ENCODE data around the gene OBSL1.

OBSL1 gene

GRCh38 chr2:219560037-219560892 lies 11.1 kb downstream of the OBSL1 start:
- peak; percentile 52 for DNase-seq (ENCODE audit: extremely low spot score)
- TF ChIP-seq BHLHE40 (IDR thresholded peaks at IDR 0.05; ENCODE audit: borderline replicate concordance), result no peak
- POLR2A ChIA-PET, result interaction anchor here (0.8 to 1.4 kb wide), 5 partner anchors 8 to 37 kb away, joined by 3 to 10 read pairs (median 3); partner anchors contain the start of genes INHA, OBSL1 and STK11IP
- CTCF ChIA-PET, result interaction anchor here (0.7 to 3.2 kb wide), 15 partner anchors 8 to 115 kb away, joined by 3 to 23 read pairs (median 4); partner anchors contain the start of genes OBSL1 and STK11IP

- POLR2A ChIA-PET, result interaction anchor here (1.0 to 1.4 kb wide), 3 partner anchors 12 to 37 kb away, joined by 3 to 10 read pairs (median 3); partner anchors contain the start of genes INHA and OBSL1
- DNase-seq (ENCODE audit: extremely low spot score), result no peak
- no peak for TF ChIP-seq HDGF (IDR thresholded peaks at IDR 0.05; ENCODE audit: borderline replicate concordance)
- TF ChIP-seq FOXM1 (IDR thresholded peaks at IDR 0.05; ENCODE audit: borderline replicate concordance), result no peak
- no peak for TF ChIP-seq NFRKB (IDR thresholded peaks at IDR 0.05)
- no peak for TF ChIP-seq BHLHE40 (IDR thresholded peaks at IDR 0.05; ENCODE audit: borderline replicate concordance)
- TF ChIP-seq CTBP1 (IDR thresholded peaks at IDR 0.05; ENCODE audit: borderline replicate concordance), result no peak
- CTCF ChIA-PET, result interaction anchor here (0.9 to 3.2 kb wide), 11 partner anchors 10 to 116 kb away, joined by 3 to 23 read pairs (median 4); partner anchors contain the start of genes OBSL1 and STK11IP
These were observed 12.0 kb downstream of the OBSL1 start for GRCh38 chr2:219559156-219559915.

- ChIA-PET POLR2A (no interaction called here), CTCF (no interaction called here)
- no peak for TF ChIP-seq L3MBTL2 (conservative IDR thresholded peaks at IDR 0.05)
- no peak for TF ChIP-seq LEF1 (IDR thresholded peaks at IDR 0.05; ENCODE audit: borderline replicate concordance)
- DNase-seq (ENCODE audit: extremely low spot score), result no peak
These were observed 13.3 kb downstream of the OBSL1 start for GRCh38 chr2:219557791-219558785.

GRCh38 chr2:219557320-219557719 lies 14.0 kb downstream of the OBSL1 start:
- TF ChIP-seq PKNOX1 (IDR thresholded peaks at IDR 0.05) (no peak), LEF1 (IDR thresholded peaks at IDR 0.05; ENCODE audit: borderline replicate concordance) (no peak)
- CTCF ChIA-PET, result no interaction called here
- no peak for DNase-seq (ENCODE audit: extremely low spot score)
- POLR2A ChIA-PET, result no interaction called here

GRCh38 chr2:219556413-219556812 lies 14.9 kb downstream of the OBSL1 start:
- TF ChIP-seq ZNF384 (IDR thresholded peaks at IDR 0.05) (no peak), FOXA1 (IDR thresholded peaks at IDR 0.05) (no peak), ELF4 (IDR thresholded peaks at IDR 0.05) (no peak), ARNT (IDR thresholded peaks at IDR 0.05) (no peak), TARDBP (IDR thresholded peaks at IDR 0.05) (no peak), PKNOX1 (IDR thresholded peaks at IDR 0.05) (no peak), SUZ12 (IDR thresholded peaks at IDR 0.05) (no peak), SP1 (IDR thresholded peaks at IDR 0.05) (no peak), BHLHE40 (IDR thresholded peaks at IDR 0.05; ENCODE audit: borderline replicate concordance) (no peak), HDGF (IDR thresholded peaks at IDR 0.05; ENCODE audit: borderline replicate concordance) (no peak), CTBP1 (IDR thresholded peaks at IDR 0.05; ENCODE audit: borderline replicate concordance) (no peak), FOXM1 (IDR thresholded peaks at IDR 0.05; ENCODE audit: borderline replicate concordance) (no peak)
- CTCF ChIA-PET, result no interaction called here
- POLR2A ChIA-PET, result interaction anchor here (0.6 kb wide), 1 partner anchor 12 kb away, joined by 3 read pairs; no protein-coding TSS in a partner anchor
- no peak for DNase-seq (ENCODE audit: extremely low spot score)

GRCh38 chr2:219555956-219556355 lies 15.4 kb downstream of the OBSL1 start:
- DNase-seq (ENCODE audit: extremely low spot score), result no peak
- ChIA-PET POLR2A (interaction anchor here (0.6 kb wide), 1 partner anchor 11 kb away, joined by 3 read pairs; no protein-coding TSS in a partner anchor), CTCF (no interaction called here)
- TF ChIP-seq SUZ12 (IDR thresholded peaks at IDR 0.05), result no peak
- TF ChIP-seq TARDBP (IDR thresholded peaks at IDR 0.05), result no peak
- TF ChIP-seq LEF1 (IDR thresholded peaks at IDR 0.05; ENCODE audit: borderline replicate concordance), result no peak
- no peak for TF ChIP-seq FOXM1 (IDR thresholded peaks at IDR 0.05; ENCODE audit: borderline replicate concordance)
- TF ChIP-seq ZNF384 (IDR thresholded peaks at IDR 0.05), result no peak
- no peak for TF ChIP-seq BHLHE40 (IDR thresholded peaks at IDR 0.05; ENCODE audit: borderline replicate concordance)
- TF ChIP-seq ARNT (IDR thresholded peaks at IDR 0.05), result no peak
